ENCODE measurements around the gene PXK.

PXK gene

DNA sequence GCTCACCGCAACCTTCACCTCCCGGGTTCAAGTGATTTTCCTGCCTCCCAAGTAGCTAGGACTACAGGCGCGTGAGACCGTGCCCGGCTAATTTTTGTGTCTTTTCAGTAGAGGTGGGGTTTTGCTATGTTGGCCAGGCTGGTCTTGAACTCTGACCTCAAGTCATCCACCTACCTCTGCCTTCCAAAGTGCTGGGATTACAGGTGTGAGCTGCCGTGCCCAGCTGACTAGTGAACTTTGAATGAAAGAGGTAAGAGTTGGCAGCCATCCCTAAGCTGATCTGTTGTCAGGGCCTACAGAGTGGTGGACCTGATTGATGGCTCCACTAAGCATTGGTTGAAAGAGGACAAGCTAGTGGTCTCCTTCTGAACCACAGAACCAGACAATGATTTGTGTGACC, 15.3 kb downstream of the PXK start:
- DNase-seq (ENCODE audit: low spot score) = no peak

DNA sequence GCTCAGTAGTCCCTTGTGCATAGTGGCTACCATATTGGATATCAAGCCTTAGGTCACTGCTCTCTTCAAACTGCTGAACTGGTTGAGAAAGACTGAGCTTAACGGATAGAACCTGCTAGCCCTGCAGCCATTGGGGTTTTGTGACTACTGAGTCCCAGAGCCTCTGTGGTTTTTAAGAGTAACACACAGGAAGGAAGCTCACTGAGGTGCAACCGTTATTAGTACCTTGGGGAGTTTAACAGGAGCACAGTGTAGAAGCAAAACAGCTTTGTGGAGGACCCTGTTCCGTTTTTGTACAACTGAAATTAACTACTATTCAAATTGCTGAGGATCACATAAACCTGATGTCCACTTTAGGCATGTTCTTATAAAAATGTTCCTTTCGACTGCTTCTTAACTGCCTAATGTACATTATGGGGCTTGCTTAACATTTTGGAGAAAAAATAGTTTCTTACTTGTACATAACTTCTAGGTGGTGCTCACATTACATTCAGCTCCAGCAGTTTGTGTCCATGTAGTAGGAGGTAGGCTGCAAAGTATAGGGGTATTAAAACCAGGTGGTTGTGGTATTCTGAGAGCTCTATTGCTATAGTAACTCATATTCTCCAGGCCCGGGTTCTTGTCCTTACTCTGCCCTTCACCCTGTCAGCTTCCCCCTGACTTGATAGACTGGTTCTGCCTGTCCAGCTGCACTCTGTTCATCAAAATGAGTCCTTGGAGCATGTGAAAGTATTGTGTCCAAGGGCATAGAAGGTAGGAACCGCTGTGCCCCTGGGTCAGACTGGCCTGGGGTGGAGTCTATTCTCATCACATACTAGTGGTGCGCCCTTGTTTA, 17.3 kb downstream of the PXK start:
- DNase-seq (ENCODE audit: low spot score) = peak; percentile 14

DNA sequence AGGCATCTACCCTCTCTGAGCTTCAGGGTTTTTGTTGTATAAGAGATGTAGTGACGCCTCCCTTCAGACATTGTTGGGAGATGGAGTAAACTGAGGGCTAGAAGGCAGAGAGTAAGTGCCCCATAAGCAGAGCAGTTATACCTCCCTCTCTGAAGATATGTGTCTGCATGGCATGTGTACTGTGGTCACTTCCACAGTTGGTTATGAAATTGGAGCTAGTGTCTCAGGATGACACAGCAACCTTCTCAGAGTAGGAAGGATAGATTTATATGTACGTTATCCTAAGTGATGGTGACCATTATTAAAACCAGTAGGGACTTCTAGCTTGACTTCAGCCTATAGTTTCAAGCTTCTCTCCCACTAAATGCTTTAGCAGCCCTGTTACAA, 17.9 kb downstream of the PXK start:
- no peak for DNase-seq (ENCODE audit: low spot score)

DNA sequence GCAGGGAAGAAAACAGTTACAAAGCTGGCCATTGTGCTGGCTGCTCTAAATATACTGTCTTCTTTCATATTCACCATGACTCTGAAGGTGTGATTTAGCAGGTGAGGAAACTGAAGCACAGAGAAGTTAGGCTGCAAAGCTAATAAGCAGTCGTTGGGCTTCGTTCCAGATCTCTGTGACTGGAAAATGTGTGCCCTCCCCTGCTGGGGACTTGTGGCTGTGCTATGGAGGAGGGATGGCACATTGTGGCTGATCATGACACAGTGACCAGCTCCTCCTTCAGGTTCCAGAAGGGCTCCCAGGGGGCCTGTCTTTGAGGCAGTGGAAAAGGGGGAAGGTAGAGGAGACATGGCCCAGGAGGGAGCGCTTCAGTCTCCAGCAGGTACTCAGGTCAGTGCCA, 19.2 kb downstream of the PXK start:
- DNase-seq (ENCODE audit: low spot score) = no peak

DNA sequence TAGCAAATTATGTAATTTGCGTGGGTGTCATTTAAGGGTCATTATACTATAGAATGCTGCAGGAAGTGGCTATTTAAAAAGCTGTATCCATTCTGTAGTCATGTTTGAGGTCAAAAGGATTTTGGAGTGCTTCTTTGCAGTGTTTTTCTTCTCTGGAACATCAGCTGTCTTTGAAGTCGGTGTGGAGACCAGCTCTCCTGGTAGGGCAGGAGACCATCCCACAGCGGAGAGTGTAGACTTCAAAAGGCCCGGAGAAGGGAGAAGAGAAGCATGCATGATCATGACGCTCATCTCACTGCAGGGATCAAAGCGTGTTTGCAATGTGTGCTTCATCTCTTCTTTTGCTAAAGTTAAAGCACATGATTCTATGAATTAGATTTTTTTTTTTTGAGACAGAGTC, 19.9 kb downstream of the PXK start:
- DNase-seq (ENCODE audit: low spot score) = no peak

DNA sequence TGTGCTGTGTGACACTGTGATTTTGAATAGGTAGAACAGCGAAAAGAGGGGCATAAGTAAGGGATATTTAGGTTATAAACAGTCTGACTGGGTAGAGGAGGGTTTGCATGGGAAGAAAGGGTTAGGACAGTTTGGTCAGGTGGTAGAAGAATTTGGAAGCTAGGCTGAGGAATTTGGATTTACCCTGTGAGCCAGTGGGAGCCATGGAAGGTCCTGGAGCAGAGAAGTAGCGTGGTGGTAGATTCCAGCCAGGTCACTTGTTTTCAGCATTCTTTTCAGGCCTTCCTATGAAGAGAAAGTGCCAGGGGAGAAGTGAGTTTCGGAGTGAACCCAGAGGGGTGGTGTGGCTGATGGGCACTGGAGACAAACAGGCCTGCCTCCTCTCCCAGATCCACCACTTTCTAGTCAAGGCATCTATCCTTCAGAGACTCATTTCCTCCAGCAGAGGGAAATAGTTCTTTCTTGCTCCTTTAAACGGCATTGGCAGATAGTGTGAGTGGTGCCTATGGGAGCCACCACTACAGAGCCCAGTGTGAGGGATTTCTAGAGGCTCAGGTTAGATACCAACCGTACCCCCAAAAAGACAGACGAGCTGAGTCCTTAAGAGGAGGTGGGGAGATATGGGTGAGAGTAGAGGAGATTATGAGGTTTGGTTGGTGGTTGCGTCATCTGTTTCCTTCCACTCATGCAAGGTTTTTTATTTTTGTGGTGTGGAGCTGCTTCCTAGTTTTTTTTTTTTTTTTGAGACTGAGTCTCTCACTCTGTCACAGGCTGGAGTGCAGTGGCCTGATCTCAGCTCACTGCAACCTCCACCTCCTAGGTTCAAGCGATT, 21.2 kb downstream of the PXK start:
- peak; percentile 11 for DNase-seq (ENCODE audit: low spot score)

DNA sequence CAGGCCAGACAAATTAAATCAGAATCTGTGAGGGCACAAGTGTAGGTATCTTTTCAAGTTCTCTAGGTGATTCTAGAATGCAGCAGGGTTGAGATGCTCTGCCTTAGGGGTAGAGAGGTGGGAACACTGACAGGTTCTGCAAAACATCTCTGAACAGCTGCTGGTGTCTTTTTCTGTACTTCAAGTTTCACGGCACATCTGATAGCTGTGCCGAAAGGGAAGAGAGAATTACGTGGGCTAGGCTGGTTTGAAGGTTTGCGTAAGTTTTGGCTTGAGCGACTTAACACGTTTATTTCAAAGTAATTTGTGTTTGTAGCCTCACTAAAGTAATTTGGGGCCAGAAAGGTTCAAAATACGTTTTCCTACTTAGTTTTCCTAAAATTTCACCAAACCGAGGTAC, 22.5 kb downstream of the PXK start:
- DNase-seq (ENCODE audit: low spot score) = no peak

DNA sequence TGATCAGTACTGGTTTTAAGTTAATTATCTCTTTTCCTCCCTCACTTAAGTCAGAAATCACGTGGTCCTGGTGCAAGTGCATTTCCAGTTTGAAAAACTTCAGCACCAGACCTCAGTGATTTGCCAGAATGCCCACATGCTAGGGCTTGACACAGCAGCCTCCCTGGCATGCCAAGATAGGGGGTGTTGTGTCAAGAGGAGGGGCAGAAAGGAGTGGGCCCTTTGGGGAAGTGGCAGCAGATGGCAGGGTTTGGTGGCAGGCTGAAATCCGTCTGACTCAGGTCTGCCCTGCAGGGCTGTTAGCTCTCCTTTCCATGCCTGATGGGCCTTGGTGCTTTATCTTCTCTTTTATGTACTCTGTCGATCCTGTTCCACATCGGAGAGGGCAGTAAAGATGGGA, 23.4 kb downstream of the PXK start:
- no peak for DNase-seq (ENCODE audit: low spot score)

DNA sequence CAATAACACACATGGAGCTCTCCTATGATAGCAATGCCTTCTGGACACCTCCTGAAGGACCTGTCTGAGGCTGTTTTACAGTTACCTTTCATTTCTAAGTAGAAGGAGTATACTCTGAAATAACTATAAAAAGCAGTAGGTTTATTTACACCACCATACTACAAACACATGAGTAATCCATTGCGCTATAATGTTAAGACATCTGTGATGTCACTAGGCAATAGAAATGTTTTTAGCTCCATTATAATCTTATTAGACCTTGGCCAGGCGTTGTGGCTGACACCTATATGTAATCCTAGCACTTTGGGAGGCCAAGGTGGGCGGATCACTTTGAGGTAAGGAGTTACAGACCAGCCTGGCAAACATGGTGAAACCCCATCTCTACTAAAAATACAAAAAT, 24.7 kb downstream of the PXK start:
- DNase-seq (ENCODE audit: low spot score) = no peak

DNA sequence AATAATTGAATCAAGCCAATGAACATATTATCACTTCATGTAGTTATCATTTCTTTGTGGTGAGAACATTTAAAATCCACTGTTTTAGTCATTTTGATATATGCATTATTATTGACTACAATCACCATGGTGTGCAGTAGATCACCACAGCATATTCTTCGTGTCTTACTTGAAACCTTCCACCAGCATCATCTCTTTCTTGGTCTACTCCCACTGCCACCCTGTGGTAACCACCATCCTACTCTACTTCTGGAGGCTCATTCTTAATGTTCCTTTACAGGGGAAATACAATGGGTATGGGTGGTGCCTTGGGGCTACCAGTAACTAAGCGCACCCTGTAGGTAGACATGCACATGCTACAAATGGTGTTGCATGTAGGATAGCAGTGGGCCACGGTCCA, 25.4 kb downstream of the PXK start:
- no peak for DNase-seq (ENCODE audit: low spot score)

DNA sequence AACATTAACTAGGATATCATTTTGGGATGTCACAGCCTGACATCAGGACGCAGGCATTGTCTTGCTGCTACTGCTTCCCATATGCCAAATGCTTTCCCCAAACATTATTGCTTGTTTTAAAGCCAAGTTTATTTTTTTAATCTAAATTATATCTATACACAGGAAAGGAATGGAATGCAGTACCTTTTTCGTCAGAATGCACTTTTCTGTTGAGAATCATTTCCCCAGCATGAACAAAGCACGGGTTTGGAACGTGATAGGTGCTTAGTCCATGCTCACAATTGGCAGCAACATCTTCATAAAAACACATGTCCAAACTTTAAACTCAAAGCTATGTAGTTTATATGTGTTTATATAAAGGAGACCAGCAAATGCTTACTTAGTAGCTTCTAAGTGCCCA, 26.1 kb downstream of the PXK start:
- DNase-seq (ENCODE audit: low spot score) = no peak

DNA sequence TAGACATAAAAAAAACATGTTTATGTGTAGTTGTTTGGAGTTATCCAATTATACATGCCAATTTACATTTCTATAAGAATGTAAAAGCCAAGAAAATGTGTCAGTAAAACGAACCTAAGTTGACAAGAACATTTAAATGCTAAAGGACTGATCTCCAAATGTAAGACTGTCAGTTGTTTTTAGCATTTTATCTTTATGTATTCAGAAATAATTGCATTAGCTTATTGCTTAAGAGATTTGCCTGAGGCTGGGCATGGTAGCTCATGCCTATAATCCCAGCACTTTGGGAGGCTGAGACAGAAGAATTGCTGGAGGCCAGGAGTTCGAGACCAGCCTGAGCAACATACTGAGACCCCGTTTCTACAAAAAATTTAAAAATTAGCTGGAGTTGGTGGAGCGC, 26.9 kb downstream of the PXK start:
- no peak for DNase-seq (ENCODE audit: low spot score)

DNA sequence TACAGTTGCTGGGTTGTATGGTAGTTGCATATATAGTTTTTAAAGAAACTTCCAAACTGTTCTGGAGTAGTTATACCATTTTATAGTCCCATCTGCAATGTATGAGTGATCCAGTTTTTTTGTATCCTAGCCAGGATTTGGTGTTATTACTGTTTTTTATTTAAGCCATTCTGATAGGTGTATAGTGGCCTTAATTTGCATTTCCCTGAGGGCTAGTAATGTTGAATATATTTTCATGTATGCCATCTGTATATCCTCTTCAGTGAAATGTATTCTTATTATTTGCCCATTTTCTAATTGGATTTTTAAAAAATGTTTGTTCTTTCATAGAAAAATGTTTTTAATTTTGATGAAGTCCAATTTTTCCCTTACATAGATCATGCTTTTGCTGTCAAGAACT, 29.2 kb downstream of the PXK start:
- no peak for DNase-seq (ENCODE audit: low spot score)

DNA sequence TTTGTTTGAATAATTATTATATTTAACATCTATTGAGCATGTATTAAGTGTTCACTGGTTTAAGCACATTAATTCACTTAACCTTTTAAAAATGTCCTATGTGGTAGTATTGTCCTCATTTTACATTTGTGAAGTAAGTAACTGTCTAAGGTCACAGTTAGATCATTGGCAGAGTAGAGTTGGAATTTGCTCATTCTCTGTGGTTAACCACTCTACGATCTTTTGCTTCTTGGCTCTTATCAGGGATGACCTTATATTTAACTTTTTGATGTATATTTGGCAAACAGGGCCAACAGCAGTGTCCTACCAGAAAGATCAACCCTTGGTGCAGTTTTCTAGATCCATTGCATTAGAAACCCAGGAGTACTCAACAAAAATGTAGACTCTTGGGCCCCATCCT, 34.0 kb downstream of the PXK start:
- DNase-seq (ENCODE audit: low spot score) = no peak

DNA sequence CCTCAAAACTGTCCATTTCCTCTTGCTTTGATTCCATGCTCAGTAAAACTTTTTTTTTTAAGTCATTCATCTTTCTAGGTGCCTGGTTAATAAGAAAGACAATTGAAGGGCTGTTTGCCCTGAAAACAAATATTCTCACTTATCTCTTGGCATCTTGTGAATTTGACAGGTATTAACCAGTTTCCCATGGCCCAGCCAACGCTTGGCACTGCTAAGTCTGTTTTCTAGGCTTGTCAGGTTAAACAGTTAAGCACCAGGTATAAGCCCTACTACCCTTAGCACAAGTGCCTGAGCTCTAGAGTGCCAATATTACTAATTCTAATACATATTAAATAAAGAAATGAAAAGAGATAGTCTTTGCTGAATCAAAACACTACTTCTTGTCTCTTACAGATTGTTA, 36.3 kb downstream of the PXK start:
- no peak for DNase-seq (ENCODE audit: low spot score)

DNA sequence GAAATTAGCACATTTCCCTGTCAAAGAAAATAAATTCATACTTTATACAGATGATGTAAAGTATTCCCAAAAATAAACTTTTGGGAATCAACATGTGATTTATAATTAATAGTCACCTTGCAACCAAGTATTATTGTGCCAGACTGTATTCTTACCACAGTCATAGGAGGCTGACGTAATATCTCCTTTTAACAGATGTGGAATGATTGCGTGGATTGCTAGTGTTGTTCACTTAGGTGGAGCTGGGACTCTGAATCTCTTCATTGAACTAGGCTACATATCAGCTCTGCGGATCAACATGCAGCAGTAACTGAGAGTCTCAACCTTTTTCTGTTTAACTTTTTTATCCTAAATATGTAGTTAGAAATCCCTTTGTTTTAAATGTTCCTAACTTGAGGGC, 37.2 kb downstream of the PXK start:
- no peak for DNase-seq (ENCODE audit: low spot score)

DNA sequence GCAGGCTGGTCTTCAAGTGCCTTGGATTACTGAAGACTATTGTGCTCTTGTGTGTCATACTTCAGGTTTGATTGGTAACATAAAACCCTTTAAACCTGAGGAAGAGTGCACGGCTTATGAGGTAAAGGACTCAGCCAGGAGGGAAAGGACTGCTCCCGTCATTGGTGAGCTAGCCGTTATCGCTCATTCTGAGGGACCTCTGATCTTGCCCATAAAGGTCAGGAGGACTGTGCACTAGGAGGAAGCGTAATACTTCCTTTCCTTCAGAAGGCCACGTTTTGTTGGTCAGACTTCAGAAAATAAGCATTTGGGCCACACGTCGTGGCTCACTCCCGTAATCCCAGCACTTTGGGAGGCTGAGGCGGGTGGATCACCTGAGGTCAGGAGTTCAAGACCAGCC, 37.7 kb downstream of the PXK start:
- no peak for DNase-seq (ENCODE audit: low spot score)

DNA sequence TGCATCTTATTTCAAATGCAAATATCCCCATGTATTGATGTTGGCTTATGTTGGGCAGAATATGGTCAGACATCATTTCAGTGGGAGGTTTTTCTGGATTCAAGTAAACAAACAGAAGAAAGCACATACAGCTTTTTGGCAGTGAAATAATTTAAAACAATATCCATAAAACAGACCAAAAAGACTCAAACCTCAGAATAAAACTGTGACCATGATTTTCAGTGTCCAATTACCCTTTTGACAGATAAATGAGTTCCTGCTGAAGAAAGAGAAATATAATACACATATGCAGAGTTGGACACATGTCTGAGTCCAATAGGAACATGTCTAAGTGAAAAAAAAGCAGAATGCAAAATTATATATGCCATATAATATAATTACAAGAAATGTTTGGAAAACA, 39.1 kb downstream of the PXK start:
- no peak for DNase-seq (ENCODE audit: low spot score)

DNA sequence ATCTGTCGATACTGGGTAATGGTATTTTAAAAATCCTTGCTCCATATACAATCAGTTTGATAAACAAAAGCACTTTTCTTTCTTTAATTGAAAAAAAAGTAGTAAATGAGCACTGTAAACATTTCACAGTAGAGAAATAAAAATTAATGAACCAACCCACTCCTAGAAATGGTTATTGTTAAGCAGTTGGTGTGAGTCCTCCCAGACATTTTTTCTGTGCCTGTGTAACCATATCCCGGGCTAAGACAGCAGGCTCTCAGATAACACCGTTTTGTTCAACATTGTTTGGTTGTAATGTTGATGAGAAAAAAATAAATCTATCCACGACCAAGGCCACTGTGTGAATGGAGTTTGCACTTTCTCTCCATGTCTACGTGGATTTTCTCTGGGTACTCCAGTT, 42.6 kb downstream of the PXK start:
- DNase-seq (ENCODE audit: low spot score) = no peak

DNA sequence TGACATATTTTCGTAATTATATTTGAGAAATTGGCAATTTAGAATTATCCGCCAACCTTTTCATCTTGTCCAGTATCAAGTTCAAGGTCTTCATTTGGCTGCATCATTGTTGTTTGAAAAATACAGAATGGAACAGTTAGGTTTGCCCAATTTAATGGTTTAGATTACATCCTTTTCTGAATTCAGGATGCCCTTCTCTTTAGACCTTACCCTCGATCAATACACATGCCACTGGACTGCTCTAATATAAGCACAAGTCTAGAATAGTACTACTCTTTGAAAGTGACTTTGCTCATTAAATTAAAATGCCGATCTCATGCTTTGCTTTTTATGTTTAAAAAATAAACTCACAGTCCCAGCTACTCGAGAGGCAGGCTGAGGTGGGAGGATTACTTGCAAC, 44.5 kb downstream of the PXK start:
- no peak for DNase-seq (ENCODE audit: low spot score)

DNA sequence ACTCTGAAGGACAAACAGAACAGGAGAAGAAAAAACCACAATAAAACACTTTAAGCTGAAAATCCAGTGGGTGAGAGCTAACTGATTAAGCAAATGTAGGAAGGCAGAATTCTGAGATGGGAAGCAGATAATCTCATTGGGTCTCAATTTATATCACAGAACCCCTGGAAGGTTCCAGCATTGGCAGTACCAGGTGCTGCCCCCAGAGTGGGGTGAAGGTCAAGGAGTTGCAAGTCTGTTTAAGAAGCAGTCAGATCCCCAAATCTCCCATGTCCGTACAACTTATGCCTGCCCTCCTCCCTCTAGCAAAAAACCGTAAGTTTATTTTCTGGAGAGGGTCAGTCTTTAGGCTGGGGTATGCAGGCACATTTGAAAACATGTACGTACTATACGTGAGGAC, 45.1 kb downstream of the PXK start:
- no peak for DNase-seq (ENCODE audit: low spot score)

DNA sequence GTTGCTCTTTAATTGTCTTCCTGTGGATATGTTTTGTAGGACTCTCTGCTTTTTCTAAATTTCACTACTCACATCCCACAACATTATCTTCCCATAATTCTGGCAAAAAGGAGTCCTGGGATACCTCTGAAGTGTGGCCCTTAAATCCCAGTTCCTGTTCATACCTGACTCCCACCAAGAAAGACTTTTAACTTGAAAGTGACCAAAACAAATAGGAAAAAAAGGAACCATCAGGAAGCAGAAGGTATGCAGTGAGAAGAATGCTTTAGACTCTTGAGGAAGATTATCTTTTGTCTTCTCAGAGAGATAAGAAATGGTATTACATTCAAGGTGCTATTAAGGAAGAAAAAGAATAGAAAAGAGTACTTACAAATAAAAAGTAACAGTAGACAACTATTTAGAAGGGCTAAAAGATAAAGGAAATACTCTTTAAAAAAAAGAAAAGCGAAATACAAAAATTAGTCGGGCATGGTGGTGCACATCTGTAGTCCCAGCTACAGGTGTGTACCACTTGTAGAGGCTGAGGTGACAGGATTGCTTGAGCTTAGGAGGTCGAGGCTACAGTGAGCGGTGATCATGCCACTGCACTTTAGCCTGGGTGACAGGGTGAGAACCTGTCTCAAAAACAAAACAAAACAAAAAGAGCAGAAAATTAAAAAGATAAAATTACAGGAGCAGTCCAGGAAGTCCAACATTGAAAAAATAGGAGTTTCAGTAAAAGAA, 46.8 kb downstream of the PXK start:
- no peak for DNase-seq (ENCODE audit: low spot score)

DNA sequence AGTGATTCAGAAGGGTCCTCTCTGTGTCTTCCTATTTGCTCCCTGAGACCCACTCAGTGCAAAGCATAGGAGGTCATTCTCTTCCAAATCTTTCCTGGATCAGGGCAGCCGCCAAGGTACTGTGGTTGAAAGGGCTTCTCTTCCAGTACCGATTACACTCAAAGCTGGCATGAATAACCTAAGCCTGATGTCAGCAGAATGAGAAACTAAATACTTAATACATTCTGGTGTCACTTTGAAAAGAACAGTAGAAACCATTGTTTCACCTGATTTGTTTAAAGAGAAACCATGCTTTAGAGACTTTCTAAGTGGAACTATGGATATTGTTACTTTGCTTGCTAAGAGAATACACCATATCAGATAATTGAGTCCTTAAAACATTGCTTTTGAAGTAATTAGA, 50.8 kb downstream of the PXK start:
- no peak for DNase-seq (ENCODE audit: low spot score)
